Lower leg skin (tissue), 4 donors: Measurements from ENCODE around the gene NKX2-1. TPM values are rescaled to one million over a fixed set of nuclear protein-coding genes. Genes with fewer than 3 reads are reported as not detected.

Experiments
- DNase-seq, 2 donors: peaks; one replicate each; pipeline ENCODE4 v3.0.0-alpha.2; 2019; ENCODE audit warnings: low spot score in 2 of 2
- H3K4me3 ChIP-seq: fragments of 200-600 bp; sonication (generic); 2 replicates; pipeline ENCODE4 v1.5.1; 2017; ENCODE audit warnings: mild to moderate bottlenecking, low read depth; ENCODE audit not compliant: poor library complexity, severe bottlenecking
- CTCF ChIP-seq, 3 donors: fragments of 450-650 bp; IDR thresholded peaks; one replicate each; pipeline ENCODE4 v1.5.1; 2016; ENCODE audit warnings: antibody characterized with exemption in 3 of 3, mild to moderate bottlenecking in 3 of 3, moderate library complexity in 2 of 3
- POLR2A ChIP-seq, 2 donors: fragments of 450-650 bp; IDR thresholded peaks; one replicate each; pipeline ENCODE4 v1.6.1; 2016 to 2017; ENCODE audit warnings: antibody characterized with exemption in 2 of 2, mild to moderate bottlenecking in 1 of 2, moderate library complexity in 1 of 2
- WGBS, 2 donors: methylation state at CpG; one replicate each; pipeline ENCODE4 v1.1.5; 2018; 5-methylcytosine and 5-hydroxymethylcytosine counted together
- intact Hi-C: fragments of 100-400 bp; cut with DNase I; formaldehyde crosslinking; loops from one replicate; pipeline ENCODE4 v1.15.0; 2023; ENCODE audit warnings: low total_unique reads
- total RNA-seq, 4 donors: library from RNA; depleted of rRNA; stranded (reverse); fragments of >200 nt; gene quantifications; one replicate each; pipeline ENCODE4 v1.1.0, GENCODE V29; 2016

The NKX2-1 gene
- total RNA-seq, 4 donors from 2014 or later, result not detected

- no peak for DNase-seq
- no peak for TF ChIP-seq CTCF (IDR thresholded peaks at IDR 0.05)
- no peak for TF ChIP-seq POLR2A (IDR thresholded peaks at IDR 0.05)
- H3K4me3 ChIP-seq, result no peak overlapping the region
- intact Hi-C loops, result no loop called here
- 2 to 8% methylated on average over 2 of the region's 2 CpGs for WGBS, 2 donors
Measured at GRCh38 chr14:36502558-36503508, 17.2 kb downstream of the NKX2-1 start.

GRCh38 chr14:36498938-36499337 lies 21.1 kb downstream of the NKX2-1 start:
- H3K4me3 ChIP-seq, result no peak overlapping the region
- intact Hi-C loops, result no loop called here
- TF ChIP-seq POLR2A (IDR thresholded peaks at IDR 0.05) (no peak), CTCF (IDR thresholded peaks at IDR 0.05) (no peak)
- no peak for DNase-seq
- 1 to 7% methylated on average over 2 of the region's 2 CpGs for WGBS, 2 donors

- no peak overlapping the region for H3K4me3 ChIP-seq
- DNase-seq, result no peak
- TF ChIP-seq POLR2A (IDR thresholded peaks at IDR 0.05), result no peak
- TF ChIP-seq CTCF (IDR thresholded peaks at IDR 0.05), result no peak
- WGBS, 2 donors, result 68 to 76% methylated on average over 4 of the region's 4 CpGs
- intact Hi-C loops, result no loop called here
Measured at GRCh38 chr14:36496346-36496745, 23.7 kb downstream of the NKX2-1 start.

GRCh38 chr14:36495666-36496065 lies 24.4 kb downstream of the NKX2-1 start:
- WGBS, 2 donors, result 6 to 10% methylated on average over 3 of the region's 3 CpGs
- no peak for TF ChIP-seq POLR2A (IDR thresholded peaks at IDR 0.05)
- no peak for TF ChIP-seq CTCF (IDR thresholded peaks at IDR 0.05)
- no peak for DNase-seq
- intact Hi-C loops, result no loop called here
- H3K4me3 ChIP-seq, result no peak overlapping the region

GRCh38 chr14:36493761-36494160 lies 26.3 kb downstream of the NKX2-1 start:
- no peak for DNase-seq
- 21 to 23% methylated on average over 3 of the region's 3 CpGs for WGBS, 2 donors
- no peak for TF ChIP-seq CTCF (IDR thresholded peaks at IDR 0.05)
- TF ChIP-seq POLR2A (IDR thresholded peaks at IDR 0.05), result no peak
- intact Hi-C loops, result no loop called here
- H3K4me3 ChIP-seq, result no peak overlapping the region
